Inflammatory macrophage treated with lipopolysaccharide for 4 hours (primary cell): ENCODE results near the gene C3orf22.
A peak's percentile ranks its signal among the peaks of the same experiment; 100 is the strongest.

Experiments used
- DNase-seq: peaks from one replicate; pipeline ENCODE4 v3.0.0-alpha.2; 2020

Gene C3orf22

DNA sequence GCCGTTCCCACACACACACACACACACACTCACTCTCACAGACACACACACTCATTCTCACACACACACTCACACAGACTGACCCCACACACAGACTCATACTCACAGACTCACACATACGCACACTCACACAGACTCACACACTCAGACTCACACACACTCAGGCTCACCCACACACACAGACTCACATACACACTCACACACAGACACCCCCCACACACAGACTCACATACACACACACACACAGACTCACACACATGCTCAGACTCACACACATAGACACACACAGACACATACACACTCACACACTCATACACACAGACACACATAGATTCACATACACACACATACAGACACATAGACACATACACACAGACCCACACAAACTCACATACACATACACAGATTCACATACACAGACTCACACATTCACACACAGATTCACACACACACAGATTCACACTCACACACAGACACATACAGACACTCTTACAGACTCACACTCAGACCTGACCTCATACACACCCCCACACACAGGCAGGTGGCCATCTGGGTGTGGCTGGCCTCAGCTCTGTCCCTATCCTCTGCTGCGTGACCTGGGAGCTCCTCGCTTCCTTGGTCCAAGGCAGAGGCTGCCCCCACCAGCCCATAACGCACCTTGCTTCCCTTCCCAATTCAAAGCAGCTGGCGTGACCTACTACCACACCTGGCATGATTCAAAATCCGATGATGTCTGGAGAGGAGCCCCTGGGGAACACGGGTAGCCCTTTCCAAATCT is 1.9 kb downstream of the C3orf22 start:
- DNase-seq: no peak

- no peak for DNase-seq
These were observed 2.7 kb downstream of the C3orf22 start for GRCh38 chr3:126555795-126556636.

- no peak for DNase-seq
These were observed 3.9 kb downstream of the C3orf22 start for GRCh38 chr3:126554560-126555525.

- DNase-seq: no peak
These were observed 5.2 kb downstream of the C3orf22 start for GRCh38 chr3:126553284-126554084.

DNA sequence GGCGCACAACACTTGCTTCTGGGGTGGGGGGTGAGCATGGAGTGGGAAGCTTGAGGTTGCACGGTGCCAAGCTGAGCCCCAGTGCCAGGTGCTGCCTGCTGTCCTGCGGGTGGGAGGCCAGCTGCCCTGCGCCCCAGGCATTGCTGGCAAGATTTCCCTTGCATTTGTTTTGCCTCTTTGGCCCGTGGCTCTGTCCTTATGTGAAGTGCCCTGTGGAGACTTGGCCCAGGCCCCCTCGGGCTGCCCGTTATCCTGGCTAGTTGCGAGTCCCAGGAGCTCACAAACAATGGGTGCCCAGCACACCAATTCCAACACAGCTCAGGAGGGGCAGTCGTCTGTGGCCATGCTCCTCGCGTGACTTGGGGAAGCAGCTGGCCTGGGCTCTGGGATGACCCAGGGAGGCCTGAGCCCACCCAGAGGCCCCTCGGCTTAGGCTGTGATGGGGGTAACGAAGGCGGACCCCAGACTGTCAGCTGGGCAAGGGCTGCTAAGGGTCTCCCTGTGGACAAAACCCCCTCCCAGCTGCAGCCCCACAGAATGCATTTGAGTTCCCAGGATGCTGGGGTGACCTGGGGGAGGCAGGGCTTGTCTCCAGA is 5.9 kb downstream of the C3orf22 start:
- no peak for DNase-seq

DNA sequence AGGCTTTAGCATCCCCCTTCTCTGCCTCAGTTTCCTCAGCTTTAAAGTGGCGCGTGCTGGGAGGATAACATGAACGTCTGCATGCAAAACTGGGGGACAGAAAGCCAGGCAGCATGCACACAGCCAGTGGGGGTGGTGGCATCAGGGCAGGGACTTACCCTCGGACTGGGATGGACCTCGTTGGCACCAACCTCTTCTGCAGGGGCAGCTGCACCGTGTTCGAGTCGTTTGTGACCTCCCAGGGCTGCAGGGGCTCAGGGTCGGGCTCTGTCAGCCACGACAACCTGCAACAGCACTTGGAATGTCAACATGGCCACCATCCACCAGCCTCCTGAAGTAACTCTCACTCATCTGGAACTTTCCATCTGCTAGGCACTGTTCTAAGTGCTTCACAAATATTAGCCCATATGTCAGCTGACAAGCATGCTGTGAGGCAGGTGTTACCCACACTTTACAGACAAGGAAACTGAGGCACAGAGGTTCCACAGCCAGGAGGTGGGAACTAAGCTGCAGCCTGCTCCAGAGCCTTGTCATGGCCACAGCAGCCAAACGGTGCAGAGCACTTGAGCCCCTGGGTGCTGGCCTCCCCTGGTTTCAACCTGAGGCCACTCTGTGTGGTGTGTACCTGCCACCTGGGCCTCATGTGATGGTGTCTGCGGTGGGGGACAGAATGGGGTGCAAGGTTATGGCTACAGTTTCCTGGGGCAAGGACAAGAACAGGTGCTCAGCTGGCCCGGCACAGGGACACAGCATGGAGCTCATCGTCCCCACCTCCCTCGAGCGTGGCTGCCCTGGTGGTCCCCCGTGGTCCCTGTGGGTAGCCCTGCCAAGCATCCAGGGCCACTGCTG is 6.7 kb downstream of the C3orf22 start:
- DNase-seq: no peak

DNA sequence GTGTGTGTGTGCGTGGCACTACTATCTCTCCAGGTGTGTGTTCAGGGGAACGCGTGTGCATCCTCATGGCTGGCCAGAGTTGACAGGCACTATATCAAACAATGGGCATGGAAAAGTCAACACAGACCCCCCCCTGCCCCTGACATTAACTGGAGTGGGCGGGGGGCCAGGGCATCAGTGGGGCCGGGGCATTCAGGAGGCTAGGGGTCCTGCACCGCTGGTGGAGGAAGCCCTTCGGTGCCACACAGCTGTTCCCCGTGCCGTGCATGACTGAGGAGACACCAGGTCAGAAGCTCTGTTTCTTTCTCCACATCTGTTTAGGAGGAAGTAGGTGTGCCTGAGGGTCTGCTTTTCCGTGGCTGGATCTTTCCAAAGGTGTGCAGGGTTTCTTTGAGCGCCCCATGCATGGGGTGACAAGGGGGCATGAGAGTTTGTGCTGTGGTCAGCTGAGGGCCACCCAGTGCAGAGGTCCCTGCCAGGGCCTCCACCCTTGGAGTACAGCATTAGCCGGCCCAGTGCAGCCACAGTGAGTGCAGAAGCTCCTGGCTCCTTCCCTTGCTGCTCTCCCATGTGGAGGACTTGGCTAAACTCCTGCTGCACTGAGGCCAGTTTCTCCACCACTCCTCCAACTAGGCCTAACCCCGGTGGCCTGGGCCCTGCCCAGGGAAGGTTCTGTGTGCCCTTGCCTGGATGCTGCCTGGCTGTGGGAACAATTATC is 7.5 kb downstream of the C3orf22 start:
- DNase-seq: no peak

DNA sequence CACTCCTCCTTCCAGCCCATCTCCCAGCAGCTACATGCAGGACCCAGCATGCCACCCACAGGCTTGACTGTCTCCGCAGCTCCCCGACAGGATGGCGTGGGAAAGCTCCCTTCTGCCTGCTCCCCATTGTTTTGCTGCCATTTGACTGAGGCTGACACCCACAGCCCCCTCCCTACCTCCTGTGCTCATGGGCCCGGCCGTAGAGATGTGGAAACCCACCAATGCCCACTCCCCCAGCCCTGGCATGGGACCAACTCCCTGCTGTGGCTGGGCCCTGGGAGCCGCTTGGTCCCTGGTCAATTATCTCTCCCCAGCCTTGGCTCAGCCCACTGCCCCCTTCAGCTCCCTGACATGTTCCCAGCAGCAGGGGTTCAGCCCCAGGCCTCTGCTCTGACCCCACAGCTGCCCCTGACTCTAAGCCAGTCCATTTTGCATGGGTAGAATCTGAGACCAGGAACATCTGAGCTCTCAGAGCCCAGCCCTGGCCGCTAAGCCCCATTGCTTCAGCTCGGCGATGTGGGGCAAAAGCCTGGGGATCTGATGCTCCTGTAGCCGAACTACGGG is 8.2 kb downstream of the C3orf22 start:
- DNase-seq: no peak

DNA sequence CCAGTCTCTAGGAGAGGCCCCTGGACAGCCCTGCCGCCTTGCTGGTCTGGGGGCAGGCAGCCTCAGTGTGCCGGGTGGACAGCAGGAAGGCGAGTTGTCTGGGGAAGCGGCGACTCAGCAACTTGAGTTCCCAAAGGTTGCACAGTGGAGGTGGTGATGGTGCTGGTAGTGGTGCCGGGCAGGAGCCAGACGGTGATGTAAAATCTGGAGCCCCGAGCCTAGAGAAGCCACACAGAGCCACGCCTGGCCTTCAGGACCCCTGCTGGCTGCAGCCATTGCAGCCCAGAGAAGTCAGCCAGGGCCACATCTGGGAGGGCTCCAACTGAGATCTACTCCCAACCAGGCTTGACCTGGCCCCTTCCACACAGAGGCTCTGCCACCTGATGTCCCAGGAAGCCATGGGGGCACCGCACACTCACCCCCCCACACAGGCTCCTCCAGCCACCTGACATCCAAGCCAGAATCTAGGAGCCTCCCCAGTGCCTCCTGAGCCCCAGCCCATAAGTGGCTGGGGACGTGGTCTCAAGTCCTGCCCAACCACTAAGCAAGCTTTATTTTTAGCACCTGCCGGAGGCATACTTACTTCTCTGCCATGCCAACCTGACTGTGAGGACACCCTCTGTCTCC is 8.8 kb downstream of the C3orf22 start:
- DNase-seq: no peak

- no peak for DNase-seq
These were observed 9.9 kb downstream of the C3orf22 start for GRCh38 chr3:126548556-126549466.

DNA sequence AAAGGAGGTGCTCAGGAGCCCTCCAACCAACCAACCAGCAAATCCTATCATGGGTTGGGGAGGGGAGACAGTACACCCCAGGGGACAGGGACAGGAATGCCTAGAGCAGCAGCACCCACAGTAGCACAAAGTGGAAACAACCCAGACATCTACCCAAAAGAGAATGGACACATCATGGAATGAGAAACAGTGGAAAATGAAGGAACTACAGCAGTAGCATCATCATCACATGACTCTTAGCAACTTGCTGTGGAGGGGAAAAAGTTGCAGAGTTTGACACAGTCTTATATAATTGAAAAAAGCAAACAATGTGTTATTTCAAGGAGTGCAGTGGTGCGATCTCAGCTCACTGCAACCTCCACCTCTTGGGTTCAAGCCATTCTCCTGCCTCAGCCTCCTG is 11.0 kb downstream of the C3orf22 start:
- peak; percentile 71 for DNase-seq

- no peak for DNase-seq
These were observed 12.0 kb downstream of the C3orf22 start for GRCh38 chr3:126546549-126547239.

GRCh38 chr3:126546013-126546412 is 12.7 kb downstream of the C3orf22 start:
- no peak for DNase-seq

GRCh38 chr3:126545544-126545943 is 13.2 kb downstream of the C3orf22 start:
- no peak for DNase-seq

GRCh38 chr3:126544596-126545281 is 14.0 kb downstream of the C3orf22 start:
- no peak for DNase-seq

- no peak for DNase-seq
These were observed 15.2 kb downstream of the C3orf22 start for GRCh38 chr3:126543457-126544061.
